ENCODE data around the gene STK32C. TPM values are rescaled to one million over a fixed set of nuclear protein-coding genes. Genes with fewer than 3 reads are reported as not detected.

STK32C gene
- total RNA-seq, 1 experiment from 2014 or later = 13.5 TPM

DNA sequence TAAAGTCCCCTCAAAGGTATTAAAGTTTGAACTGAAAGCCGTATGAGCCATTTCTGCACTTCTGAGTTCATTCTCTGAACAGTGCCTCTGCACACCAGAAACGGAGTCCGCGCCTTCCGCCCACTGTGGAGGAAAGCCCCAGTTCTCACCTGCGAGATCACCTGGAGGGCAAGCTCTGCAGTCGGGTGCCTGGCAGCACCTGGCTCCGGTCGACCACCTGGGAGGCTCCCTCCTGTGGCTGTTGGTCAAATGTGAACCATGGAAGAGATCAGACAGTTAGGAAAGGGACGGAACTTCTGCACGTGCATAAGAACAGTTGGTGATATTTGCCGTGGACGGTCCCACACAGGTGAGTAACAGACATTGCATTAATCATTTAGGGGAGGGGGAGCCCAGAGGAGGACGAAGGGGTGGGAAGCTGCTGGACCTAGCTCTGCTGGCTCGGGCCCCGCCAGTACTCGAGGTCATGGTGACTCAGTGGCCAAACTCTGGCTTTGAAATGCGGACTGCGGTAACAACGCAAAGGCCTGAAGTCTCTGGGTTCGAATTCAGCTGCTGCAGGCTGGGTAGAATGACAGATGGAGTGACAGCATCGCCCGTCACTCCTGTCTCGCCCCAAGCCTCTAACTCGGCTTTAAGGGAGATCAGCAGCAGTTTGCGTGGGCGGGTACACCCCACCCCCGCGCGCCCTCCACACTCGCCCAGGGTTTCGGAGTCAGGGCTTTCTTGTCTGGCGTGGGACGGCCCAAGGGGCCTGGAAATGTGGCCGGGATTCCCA, 122.7 kb downstream of the STK32C start:
- no TSS peak for BruUV-seq (replicated peaks)
- TF ChIP-seq, protein P1, sequence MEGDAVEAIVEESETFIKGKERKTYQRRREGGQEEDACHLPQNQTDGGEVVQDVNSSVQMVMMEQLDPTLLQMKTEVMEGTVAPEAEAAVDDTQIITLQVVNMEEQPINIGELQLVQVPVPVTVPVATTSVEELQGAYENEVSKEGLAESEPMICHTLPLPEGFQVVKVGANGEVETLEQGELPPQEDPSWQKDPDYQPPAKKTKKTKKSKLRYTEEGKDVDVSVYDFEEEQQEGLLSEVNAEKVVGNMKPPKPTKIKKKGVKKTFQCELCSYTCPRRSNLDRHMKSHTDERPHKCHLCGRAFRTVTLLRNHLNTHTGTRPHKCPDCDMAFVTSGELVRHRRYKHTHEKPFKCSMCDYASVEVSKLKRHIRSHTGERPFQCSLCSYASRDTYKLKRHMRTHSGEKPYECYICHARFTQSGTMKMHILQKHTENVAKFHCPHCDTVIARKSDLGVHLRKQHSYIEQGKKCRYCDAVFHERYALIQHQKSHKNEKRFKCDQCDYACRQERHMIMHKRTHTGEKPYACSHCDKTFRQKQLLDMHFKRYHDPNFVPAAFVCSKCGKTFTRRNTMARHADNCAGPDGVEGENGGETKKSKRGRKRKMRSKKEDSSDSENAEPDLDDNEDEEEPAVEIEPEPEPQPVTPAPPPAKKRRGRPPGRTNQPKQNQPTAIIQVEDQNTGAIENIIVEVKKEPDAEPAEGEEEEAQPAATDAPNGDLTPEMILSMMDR (IDR thresholded peaks at IDR 0.05; ENCODE audit: unreplicated experiment) = no peak
- H3K4me3 Mint-ChIP-seq (ENCODE audit: low read depth, unreplicated experiment) = no peak overlapping the region
- H3K36me3 Mint-ChIP-seq (ENCODE audit: insufficient read depth, unreplicated experiment) = no peaks in the 10 kb centered on the region
- H3K27me3 Mint-ChIP-seq (ENCODE audit: unreplicated experiment) = peaks cover 68% of the 10 kb centered on the region
- H3K9me3 Mint-ChIP-seq (ENCODE audit: low read depth, unreplicated experiment) = no peaks in the 10 kb centered on the region
- no peak overlapping the region for H3K27ac Mint-ChIP-seq (ENCODE audit: unreplicated experiment)
- H3K4me1 Mint-ChIP-seq (ENCODE audit: low read depth, unreplicated experiment) = no peaks in the 10 kb centered on the region
- DNase-seq = no peak
- intact Hi-C loops (cut with micrococcal nuclease; ENCODE audit: unreplicated experiment) = no loop called here
- CTCF ChIA-PET = no interaction called here

DNA sequence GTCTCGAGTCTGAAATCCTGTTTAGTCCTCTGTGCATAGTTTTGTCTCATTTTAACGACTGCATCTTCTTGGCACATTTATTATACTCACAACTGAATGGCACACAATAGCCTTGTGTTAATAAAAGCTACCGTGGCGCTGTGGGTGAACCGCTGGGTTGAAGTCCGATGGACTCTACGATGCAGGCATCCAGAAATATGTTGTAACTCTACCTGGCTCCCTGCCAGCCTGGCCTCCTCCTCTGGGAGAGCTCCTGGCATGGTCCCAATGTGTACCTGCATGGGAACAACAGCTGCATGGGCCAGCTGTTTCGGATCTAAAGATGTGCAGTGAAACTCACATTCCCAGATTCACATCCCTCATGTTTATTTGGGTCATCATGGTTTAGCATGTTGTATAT, 124.7 kb downstream of the STK32C start:
- intact Hi-C loops (cut with micrococcal nuclease; ENCODE audit: unreplicated experiment) = no loop called here
- H3K27me3 Mint-ChIP-seq (ENCODE audit: unreplicated experiment) = peaks cover 66% of the 10 kb centered on the region
- peak; percentile 59 for DNase-seq
- no peaks in the 10 kb centered on the region for H3K4me1 Mint-ChIP-seq (ENCODE audit: low read depth, unreplicated experiment)
- TF ChIP-seq, protein P1 (IDR thresholded peaks at IDR 0.05; ENCODE audit: unreplicated experiment) = no peak
- no peaks in the 10 kb centered on the region for H3K36me3 Mint-ChIP-seq (ENCODE audit: insufficient read depth, unreplicated experiment)
- no peak overlapping the region for H3K4me3 Mint-ChIP-seq (ENCODE audit: low read depth, unreplicated experiment)
- H3K27ac Mint-ChIP-seq (ENCODE audit: unreplicated experiment) = no peak overlapping the region
- H3K9me3 Mint-ChIP-seq (ENCODE audit: low read depth, unreplicated experiment) = no peaks in the 10 kb centered on the region
- no TSS peak for BruUV-seq (replicated peaks)
- CTCF ChIA-PET = no interaction called here

GRCh38 chr10:132182591-132182990, 125.2 kb downstream of the STK32C start:
- no peaks in the 10 kb centered on the region for H3K4me1 Mint-ChIP-seq (ENCODE audit: low read depth, unreplicated experiment)
- no peak overlapping the region for H3K27ac Mint-ChIP-seq (ENCODE audit: unreplicated experiment)
- DNase-seq = no peak
- intact Hi-C loops (cut with micrococcal nuclease; ENCODE audit: unreplicated experiment) = no loop called here
- TF ChIP-seq, protein P1 (IDR thresholded peaks at IDR 0.05; ENCODE audit: unreplicated experiment) = no peak
- no peaks in the 10 kb centered on the region for H3K9me3 Mint-ChIP-seq (ENCODE audit: low read depth, unreplicated experiment)
- no TSS peak for BruUV-seq (replicated peaks)
- H3K27me3 Mint-ChIP-seq (ENCODE audit: unreplicated experiment) = peaks cover 66% of the 10 kb centered on the region
- CTCF ChIA-PET = no interaction called here
- H3K36me3 Mint-ChIP-seq (ENCODE audit: insufficient read depth, unreplicated experiment) = no peaks in the 10 kb centered on the region
- H3K4me3 Mint-ChIP-seq (ENCODE audit: low read depth, unreplicated experiment) = no peak overlapping the region

- no peaks in the 10 kb centered on the region for H3K36me3 Mint-ChIP-seq (ENCODE audit: insufficient read depth, unreplicated experiment)
- no TSS peak for BruUV-seq (replicated peaks)
- CTCF ChIA-PET = no interaction called here
- H3K27ac Mint-ChIP-seq (ENCODE audit: unreplicated experiment) = no peak overlapping the region
- peaks cover 73% of the 10 kb centered on the region for H3K27me3 Mint-ChIP-seq (ENCODE audit: unreplicated experiment)
- no peak overlapping the region for H3K4me3 Mint-ChIP-seq (ENCODE audit: low read depth, unreplicated experiment)
- H3K9me3 Mint-ChIP-seq (ENCODE audit: low read depth, unreplicated experiment) = no peaks in the 10 kb centered on the region
- intact Hi-C loops (cut with micrococcal nuclease; ENCODE audit: unreplicated experiment) = no loop called here
- H3K4me1 Mint-ChIP-seq (ENCODE audit: low read depth, unreplicated experiment) = no peaks in the 10 kb centered on the region
- DNase-seq = no peak
- TF ChIP-seq, protein P1 (IDR thresholded peaks at IDR 0.05; ENCODE audit: unreplicated experiment) = no peak
Observed at GRCh38 chr10:132181691-132182425, 125.9 kb downstream of the STK32C start.
